ENCODE data around the gene ACTL6B.
"Not testable (repeated sequence)": the region's sequence is repeated elsewhere in the genome, so short reads cannot be mapped to it uniquely, and the experiment has no call there.

The ACTL6B gene

GRCh38 chr7:100671353-100672327 is 15.4 kb upstream of the ACTL6B start:
- no peak for DNase-seq (ENCODE audit: low read depth)

GRCh38 chr7:100670074-100670473 is 13.8 kb upstream of the ACTL6B start:
- no peak for DNase-seq (ENCODE audit: low read depth)

GRCh38 chr7:100669106-100669505 is 12.9 kb upstream of the ACTL6B start:
- not testable (repeated sequence) for DNase-seq (ENCODE audit: low read depth)

- DNase-seq (ENCODE audit: low read depth), result no peak
These were observed 11.8 kb upstream of the ACTL6B start for GRCh38 chr7:100668069-100668449.

- no peak for DNase-seq (ENCODE audit: low read depth)
These were observed 11.3 kb upstream of the ACTL6B start for GRCh38 chr7:100667331-100668068.

GRCh38 chr7:100665168-100665726 is 9.0 kb upstream of the ACTL6B start:
- no peak for DNase-seq (ENCODE audit: low read depth)

- not testable (repeated sequence) for DNase-seq (ENCODE audit: low read depth)
These were observed 6.0 kb upstream of the ACTL6B start for GRCh38 chr7:100662194-100662776.

- no peak for DNase-seq (ENCODE audit: low read depth)
These were observed 1.1 kb downstream of the ACTL6B start for GRCh38 chr7:100654908-100655831.

- no peak for DNase-seq (ENCODE audit: low read depth)
These were observed 6.3 kb downstream of the ACTL6B start for GRCh38 chr7:100649826-100650565.

GRCh38 chr7:100642534-100642907 is 13.7 kb downstream of the ACTL6B start:
- DNase-seq (ENCODE audit: low read depth), result no peak

- no peak for DNase-seq (ENCODE audit: low read depth)
These were observed 14.3 kb downstream of the ACTL6B start for GRCh38 chr7:100641860-100642533.

GRCh38 chr7:100641463-100641859 is 14.8 kb downstream of the ACTL6B start, which contains the start of gene TFR2:
TFR2 (minus strand) TSS chr7:100641552; CDS start chr7:100641509, 43 bp downstream.
- no peak for DNase-seq (ENCODE audit: low read depth)

GRCh38 chr7:100640517-100641440 is 15.5 kb downstream of the ACTL6B start:
- DNase-seq (ENCODE audit: low read depth), result no peak

GRCh38 chr7:100639995-100640516 is 16.2 kb downstream of the ACTL6B start:
- DNase-seq (ENCODE audit: low read depth), result no peak

GRCh38 chr7:100632951-100633717 is 23.1 kb downstream of the ACTL6B start:
- DNase-seq (ENCODE audit: low read depth), result no peak

- no peak for DNase-seq (ENCODE audit: low read depth)
These were observed 26.2 kb downstream of the ACTL6B start for GRCh38 chr7:100630066-100630465.

- no peak for DNase-seq (ENCODE audit: low read depth)
These were observed 27.0 kb downstream of the ACTL6B start for GRCh38 chr7:100629117-100629716.
